WTC11 (cell line): ENCODE data around the gene IL10RA. TPM values are rescaled to one million over a fixed set of nuclear protein-coding genes. Genes with fewer than 3 reads are reported as not detected.

Experiments
- CREM ChIP-seq: sonication (generic); formaldehyde crosslinking; IDR thresholded peaks from 2 replicates; pipeline ENCODE4 v1.8.1; 2022; ENCODE audit warnings: mild to moderate bottlenecking, missing genetic modification reagents, moderate library complexity
- MXD4 ChIP-seq: fragments of 250-450 bp; sonication (Bioruptor Pico); IDR thresholded peaks from 2 replicates; pipeline ENCODE4 v1.8.0; 2021; ENCODE audit warnings: mild to moderate bottlenecking, moderate library complexity, borderline replicate concordance
- NFATC4 ChIP-seq: fragments of 250-450 bp; sonication (Bioruptor Pico); IDR thresholded peaks from 2 replicates; pipeline ENCODE4 v1.9.0; 2021; ENCODE audit warnings: mild to moderate bottlenecking
- PRRX2 ChIP-seq: fragments of 250-450 bp; sonication (Bioruptor Pico); IDR thresholded peaks from 2 replicates; pipeline ENCODE4 v1.8.0; 2021; ENCODE audit warnings: mild to moderate bottlenecking
- RELA ChIP-seq: sonication (generic); formaldehyde crosslinking; IDR thresholded peaks from 2 replicates; pipeline ENCODE4 v1.8.1; 2022; ENCODE audit warnings: missing genetic modification reagents, mild to moderate bottlenecking, borderline replicate concordance
- SOX15 ChIP-seq: fragments of 250-450 bp; sonication (Bioruptor Pico); IDR thresholded peaks from 2 replicates; pipeline ENCODE4 v1.9.0; 2021; ENCODE audit warnings: mild to moderate bottlenecking
- ZBTB43 ChIP-seq: sonication (generic); formaldehyde crosslinking; IDR thresholded peaks from 2 replicates; pipeline ENCODE4 v1.8.1; 2023; ENCODE audit warnings: mild to moderate bottlenecking, missing genetic modification reagents
- total RNA-seq: library from RNA; stranded (reverse); gene quantifications from 3 replicates; pipeline ENCODE4 v1.2.3, GENCODE V29; 2021
- TF ChIP-seq, protein P1 (sequence below): sonication (generic); formaldehyde crosslinking; IDR thresholded peaks from 2 replicates; pipeline ENCODE4 v1.8.1; 2022; ENCODE audit warnings: low read depth, missing genetic modification reagents, borderline replicate concordance
- TF ChIP-seq, protein P2 (sequence below): sonication (generic); formaldehyde crosslinking; IDR thresholded peaks from 2 replicates; pipeline ENCODE4 v1.8.1; 2023; ENCODE audit warnings: mild to moderate bottlenecking, missing genetic modification reagents, moderate library complexity
- TF ChIP-seq, protein P3 (sequence below): sonication (generic); formaldehyde crosslinking; IDR thresholded peaks from 2 replicates; pipeline ENCODE4 v1.8.1; 2023; ENCODE audit warnings: mild to moderate bottlenecking, missing genetic modification reagents, borderline replicate concordance
- TF ChIP-seq, protein P4 (sequence below): fragments of 250-450 bp; sonication (Bioruptor Pico); IDR thresholded peaks from 2 replicates; pipeline ENCODE4 v1.9.0; 2021; ENCODE audit warnings: mild to moderate bottlenecking, borderline replicate concordance
- TF ChIP-seq, protein P5 (sequence below): fragments of 250-450 bp; sonication (Bioruptor Pico); IDR thresholded peaks from 2 replicates; pipeline ENCODE4 v1.9.0; 2021; ENCODE audit warnings: mild to moderate bottlenecking
- TF ChIP-seq, protein P6 (sequence below): fragments of 250-450 bp; sonication (Bioruptor Pico); IDR thresholded peaks from 2 replicates; pipeline ENCODE4 v2.1.2; 2022; ENCODE audit warnings: mild to moderate bottlenecking, moderate library complexity
- TF ChIP-seq, protein P7 (sequence below): sonication (generic); formaldehyde crosslinking; IDR thresholded peaks from 2 replicates; pipeline ENCODE4 v1.8.1; 2022; ENCODE audit warnings: low read depth, mild to moderate bottlenecking, moderate library complexity, missing genetic modification reagents, borderline replicate concordance

IL10RA gene
- total RNA-seq, 1 experiment from 2014 or later = 0.74 TPM

- TF ChIP-seq, protein P1, sequence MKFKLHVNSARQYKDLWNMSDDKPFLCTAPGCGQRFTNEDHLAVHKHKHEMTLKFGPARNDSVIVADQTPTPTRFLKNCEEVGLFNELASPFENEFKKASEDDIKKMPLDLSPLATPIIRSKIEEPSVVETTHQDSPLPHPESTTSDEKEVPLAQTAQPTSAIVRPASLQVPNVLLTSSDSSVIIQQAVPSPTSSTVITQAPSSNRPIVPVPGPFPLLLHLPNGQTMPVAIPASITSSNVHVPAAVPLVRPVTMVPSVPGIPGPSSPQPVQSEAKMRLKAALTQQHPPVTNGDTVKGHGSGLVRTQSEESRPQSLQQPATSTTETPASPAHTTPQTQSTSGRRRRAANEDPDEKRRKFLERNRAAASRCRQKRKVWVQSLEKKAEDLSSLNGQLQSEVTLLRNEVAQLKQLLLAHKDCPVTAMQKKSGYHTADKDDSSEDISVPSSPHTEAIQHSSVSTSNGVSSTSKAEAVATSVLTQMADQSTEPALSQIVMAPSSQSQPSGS = no peak
- no peak for TF ChIP-seq ZBTB43
- TF ChIP-seq MXD4 (CRISPR knock-in tag) = no peak
- TF ChIP-seq, protein P2, sequence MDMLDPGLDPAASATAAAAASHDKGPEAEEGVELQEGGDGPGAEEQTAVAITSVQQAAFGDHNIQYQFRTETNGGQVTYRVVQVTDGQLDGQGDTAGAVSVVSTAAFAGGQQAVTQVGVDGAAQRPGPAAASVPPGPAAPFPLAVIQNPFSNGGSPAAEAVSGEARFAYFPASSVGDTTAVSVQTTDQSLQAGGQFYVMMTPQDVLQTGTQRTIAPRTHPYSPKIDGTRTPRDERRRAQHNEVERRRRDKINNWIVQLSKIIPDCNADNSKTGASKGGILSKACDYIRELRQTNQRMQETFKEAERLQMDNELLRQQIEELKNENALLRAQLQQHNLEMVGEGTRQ = no peak
- TF ChIP-seq, protein P3, sequence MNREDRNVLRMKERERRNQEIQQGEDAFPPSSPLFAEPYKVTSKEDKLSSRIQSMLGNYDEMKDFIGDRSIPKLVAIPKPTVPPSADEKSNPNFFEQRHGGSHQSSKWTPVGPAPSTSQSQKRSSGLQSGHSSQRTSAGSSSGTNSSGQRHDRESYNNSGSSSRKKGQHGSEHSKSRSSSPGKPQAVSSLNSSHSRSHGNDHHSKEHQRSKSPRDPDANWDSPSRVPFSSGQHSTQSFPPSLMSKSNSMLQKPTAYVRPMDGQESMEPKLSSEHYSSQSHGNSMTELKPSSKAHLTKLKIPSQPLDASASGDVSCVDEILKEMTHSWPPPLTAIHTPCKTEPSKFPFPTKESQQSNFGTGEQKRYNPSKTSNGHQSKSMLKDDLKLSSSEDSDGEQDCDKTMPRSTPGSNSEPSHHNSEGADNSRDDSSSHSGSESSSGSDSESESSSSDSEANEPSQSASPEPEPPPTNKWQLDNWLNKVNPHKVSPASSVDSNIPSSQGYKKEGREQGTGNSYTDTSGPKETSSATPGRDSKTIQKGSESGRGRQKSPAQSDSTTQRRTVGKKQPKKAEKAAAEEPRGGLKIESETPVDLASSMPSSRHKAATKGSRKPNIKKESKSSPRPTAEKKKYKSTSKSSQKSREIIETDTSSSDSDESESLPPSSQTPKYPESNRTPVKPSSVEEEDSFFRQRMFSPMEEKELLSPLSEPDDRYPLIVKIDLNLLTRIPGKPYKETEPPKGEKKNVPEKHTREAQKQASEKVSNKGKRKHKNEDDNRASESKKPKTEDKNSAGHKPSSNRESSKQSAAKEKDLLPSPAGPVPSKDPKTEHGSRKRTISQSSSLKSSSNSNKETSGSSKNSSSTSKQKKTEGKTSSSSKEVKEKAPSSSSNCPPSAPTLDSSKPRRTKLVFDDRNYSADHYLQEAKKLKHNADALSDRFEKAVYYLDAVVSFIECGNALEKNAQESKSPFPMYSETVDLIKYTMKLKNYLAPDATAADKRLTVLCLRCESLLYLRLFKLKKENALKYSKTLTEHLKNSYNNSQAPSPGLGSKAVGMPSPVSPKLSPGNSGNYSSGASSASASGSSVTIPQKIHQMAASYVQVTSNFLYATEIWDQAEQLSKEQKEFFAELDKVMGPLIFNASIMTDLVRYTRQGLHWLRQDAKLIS (CRISPR knock-in tag) = no peak
- no peak for TF ChIP-seq CREM (CRISPR knock-in tag)
- TF ChIP-seq NFATC4 (CRISPR knock-in tag) = no peak
- TF ChIP-seq, protein P4, sequence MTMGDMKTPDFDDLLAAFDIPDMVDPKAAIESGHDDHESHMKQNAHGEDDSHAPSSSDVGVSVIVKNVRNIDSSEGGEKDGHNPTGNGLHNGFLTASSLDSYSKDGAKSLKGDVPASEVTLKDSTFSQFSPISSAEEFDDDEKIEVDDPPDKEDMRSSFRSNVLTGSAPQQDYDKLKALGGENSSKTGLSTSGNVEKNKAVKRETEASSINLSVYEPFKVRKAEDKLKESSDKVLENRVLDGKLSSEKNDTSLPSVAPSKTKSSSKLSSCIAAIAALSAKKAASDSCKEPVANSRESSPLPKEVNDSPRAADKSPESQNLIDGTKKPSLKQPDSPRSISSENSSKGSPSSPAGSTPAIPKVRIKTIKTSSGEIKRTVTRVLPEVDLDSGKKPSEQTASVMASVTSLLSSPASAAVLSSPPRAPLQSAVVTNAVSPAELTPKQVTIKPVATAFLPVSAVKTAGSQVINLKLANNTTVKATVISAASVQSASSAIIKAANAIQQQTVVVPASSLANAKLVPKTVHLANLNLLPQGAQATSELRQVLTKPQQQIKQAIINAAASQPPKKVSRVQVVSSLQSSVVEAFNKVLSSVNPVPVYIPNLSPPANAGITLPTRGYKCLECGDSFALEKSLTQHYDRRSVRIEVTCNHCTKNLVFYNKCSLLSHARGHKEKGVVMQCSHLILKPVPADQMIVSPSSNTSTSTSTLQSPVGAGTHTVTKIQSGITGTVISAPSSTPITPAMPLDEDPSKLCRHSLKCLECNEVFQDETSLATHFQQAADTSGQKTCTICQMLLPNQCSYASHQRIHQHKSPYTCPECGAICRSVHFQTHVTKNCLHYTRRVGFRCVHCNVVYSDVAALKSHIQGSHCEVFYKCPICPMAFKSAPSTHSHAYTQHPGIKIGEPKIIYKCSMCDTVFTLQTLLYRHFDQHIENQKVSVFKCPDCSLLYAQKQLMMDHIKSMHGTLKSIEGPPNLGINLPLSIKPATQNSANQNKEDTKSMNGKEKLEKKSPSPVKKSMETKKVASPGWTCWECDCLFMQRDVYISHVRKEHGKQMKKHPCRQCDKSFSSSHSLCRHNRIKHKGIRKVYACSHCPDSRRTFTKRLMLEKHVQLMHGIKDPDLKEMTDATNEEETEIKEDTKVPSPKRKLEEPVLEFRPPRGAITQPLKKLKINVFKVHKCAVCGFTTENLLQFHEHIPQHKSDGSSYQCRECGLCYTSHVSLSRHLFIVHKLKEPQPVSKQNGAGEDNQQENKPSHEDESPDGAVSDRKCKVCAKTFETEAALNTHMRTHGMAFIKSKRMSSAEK (CRISPR knock-in tag) = no peak
- TF ChIP-seq SOX15 (CRISPR knock-in tag) = no peak
- TF ChIP-seq, protein P5, sequence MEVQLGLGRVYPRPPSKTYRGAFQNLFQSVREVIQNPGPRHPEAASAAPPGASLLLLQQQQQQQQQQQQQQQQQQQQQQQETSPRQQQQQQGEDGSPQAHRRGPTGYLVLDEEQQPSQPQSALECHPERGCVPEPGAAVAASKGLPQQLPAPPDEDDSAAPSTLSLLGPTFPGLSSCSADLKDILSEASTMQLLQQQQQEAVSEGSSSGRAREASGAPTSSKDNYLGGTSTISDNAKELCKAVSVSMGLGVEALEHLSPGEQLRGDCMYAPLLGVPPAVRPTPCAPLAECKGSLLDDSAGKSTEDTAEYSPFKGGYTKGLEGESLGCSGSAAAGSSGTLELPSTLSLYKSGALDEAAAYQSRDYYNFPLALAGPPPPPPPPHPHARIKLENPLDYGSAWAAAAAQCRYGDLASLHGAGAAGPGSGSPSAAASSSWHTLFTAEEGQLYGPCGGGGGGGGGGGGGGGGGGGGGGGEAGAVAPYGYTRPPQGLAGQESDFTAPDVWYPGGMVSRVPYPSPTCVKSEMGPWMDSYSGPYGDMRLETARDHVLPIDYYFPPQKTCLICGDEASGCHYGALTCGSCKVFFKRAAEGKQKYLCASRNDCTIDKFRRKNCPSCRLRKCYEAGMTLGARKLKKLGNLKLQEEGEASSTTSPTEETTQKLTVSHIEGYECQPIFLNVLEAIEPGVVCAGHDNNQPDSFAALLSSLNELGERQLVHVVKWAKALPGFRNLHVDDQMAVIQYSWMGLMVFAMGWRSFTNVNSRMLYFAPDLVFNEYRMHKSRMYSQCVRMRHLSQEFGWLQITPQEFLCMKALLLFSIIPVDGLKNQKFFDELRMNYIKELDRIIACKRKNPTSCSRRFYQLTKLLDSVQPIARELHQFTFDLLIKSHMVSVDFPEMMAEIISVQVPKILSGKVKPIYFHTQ (CRISPR knock-in tag) = no peak
- TF ChIP-seq, protein P6, sequence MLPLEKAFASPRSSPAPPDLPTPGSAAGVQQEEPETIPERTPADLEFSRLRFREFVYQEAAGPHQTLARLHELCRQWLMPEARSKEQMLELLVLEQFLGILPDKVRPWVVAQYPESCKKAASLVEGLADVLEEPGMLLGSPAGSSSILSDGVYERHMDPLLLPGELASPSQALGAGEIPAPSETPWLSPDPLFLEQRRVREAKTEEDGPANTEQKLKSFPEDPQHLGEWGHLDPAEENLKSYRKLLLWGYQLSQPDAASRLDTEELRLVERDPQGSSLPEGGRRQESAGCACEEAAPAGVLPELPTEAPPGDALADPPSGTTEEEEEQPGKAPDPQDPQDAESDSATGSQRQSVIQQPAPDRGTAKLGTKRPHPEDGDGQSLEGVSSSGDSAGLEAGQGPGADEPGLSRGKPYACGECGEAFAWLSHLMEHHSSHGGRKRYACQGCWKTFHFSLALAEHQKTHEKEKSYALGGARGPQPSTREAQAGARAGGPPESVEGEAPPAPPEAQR (CRISPR knock-in tag) = no peak
- no peak for TF ChIP-seq PRRX2 (CRISPR knock-in tag)
- TF ChIP-seq RELA (CRISPR knock-in tag) = no peak
- TF ChIP-seq, protein P7, sequence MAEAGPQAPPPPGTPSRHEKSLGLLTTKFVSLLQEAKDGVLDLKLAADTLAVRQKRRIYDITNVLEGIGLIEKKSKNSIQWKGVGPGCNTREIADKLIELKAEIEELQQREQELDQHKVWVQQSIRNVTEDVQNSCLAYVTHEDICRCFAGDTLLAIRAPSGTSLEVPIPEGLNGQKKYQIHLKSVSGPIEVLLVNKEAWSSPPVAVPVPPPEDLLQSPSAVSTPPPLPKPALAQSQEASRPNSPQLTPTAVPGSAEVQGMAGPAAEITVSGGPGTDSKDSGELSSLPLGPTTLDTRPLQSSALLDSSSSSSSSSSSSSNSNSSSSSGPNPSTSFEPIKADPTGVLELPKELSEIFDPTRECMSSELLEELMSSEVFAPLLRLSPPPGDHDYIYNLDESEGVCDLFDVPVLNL (CRISPR knock-in tag) = no peak
Observed at GRCh38 chr11:117966908-117967307, 19.3 kb upstream of the IL10RA start (continued).
